ENCODE data around the gene PAK6.

PAK6 gene

DNA sequence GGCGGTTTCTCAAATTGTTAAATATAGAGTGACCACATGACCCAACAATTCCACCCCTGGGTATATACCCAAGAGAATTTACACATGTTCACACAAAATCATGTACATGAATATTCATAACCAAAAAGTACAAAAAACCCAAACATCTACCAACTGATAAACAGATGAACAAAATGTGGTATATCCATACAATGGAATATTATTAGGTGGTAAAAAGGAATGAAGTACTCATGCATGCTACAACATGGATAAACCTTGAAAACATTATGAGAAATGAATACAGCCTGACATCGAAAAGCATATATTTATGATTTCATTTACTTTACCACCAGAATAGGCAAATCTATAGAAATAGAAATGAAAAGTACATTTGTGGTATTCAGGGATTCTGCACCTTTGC lies 61.5 kb downstream of the PAK6 start:
- H3K4me3 ChIP-seq (replicated peaks; ENCODE audit: insufficient read depth, low read length) = no peak overlapping the region
- DNase-seq (ENCODE audit: low read depth in 1 of 2, low spot score in 1 of 2) = no peak
- TF ChIP-seq, protein P1, sequence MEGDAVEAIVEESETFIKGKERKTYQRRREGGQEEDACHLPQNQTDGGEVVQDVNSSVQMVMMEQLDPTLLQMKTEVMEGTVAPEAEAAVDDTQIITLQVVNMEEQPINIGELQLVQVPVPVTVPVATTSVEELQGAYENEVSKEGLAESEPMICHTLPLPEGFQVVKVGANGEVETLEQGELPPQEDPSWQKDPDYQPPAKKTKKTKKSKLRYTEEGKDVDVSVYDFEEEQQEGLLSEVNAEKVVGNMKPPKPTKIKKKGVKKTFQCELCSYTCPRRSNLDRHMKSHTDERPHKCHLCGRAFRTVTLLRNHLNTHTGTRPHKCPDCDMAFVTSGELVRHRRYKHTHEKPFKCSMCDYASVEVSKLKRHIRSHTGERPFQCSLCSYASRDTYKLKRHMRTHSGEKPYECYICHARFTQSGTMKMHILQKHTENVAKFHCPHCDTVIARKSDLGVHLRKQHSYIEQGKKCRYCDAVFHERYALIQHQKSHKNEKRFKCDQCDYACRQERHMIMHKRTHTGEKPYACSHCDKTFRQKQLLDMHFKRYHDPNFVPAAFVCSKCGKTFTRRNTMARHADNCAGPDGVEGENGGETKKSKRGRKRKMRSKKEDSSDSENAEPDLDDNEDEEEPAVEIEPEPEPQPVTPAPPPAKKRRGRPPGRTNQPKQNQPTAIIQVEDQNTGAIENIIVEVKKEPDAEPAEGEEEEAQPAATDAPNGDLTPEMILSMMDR (IDR thresholded peaks at IDR 0.05; ENCODE audit: insufficient read depth, low read length) = no peak
- TF ChIP-seq POLR2AphosphoS5 (IDR thresholded peaks at IDR 0.05; ENCODE audit: low read depth) = no peak
- TF ChIP-seq GABPA (IDR thresholded peaks at IDR 0.05; ENCODE audit: low read depth) = no peak
- TF ChIP-seq SPI1 (IDR thresholded peaks at IDR 0.05; ENCODE audit: borderline replicate concordance, low read depth) = no peak
- TF ChIP-seq, protein P2, sequence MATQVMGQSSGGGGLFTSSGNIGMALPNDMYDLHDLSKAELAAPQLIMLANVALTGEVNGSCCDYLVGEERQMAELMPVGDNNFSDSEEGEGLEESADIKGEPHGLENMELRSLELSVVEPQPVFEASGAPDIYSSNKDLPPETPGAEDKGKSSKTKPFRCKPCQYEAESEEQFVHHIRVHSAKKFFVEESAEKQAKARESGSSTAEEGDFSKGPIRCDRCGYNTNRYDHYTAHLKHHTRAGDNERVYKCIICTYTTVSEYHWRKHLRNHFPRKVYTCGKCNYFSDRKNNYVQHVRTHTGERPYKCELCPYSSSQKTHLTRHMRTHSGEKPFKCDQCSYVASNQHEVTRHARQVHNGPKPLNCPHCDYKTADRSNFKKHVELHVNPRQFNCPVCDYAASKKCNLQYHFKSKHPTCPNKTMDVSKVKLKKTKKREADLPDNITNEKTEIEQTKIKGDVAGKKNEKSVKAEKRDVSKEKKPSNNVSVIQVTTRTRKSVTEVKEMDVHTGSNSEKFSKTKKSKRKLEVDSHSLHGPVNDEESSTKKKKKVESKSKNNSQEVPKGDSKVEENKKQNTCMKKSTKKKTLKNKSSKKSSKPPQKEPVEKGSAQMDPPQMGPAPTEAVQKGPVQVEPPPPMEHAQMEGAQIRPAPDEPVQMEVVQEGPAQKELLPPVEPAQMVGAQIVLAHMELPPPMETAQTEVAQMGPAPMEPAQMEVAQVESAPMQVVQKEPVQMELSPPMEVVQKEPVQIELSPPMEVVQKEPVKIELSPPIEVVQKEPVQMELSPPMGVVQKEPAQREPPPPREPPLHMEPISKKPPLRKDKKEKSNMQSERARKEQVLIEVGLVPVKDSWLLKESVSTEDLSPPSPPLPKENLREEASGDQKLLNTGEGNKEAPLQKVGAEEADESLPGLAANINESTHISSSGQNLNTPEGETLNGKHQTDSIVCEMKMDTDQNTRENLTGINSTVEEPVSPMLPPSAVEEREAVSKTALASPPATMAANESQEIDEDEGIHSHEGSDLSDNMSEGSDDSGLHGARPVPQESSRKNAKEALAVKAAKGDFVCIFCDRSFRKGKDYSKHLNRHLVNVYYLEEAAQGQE (IDR thresholded peaks at IDR 0.05; ENCODE audit: insufficient replicate concordance, low read depth) = no peak
- no peak overlapping the region for H3K27ac ChIP-seq (replicated peaks)
- H3K27me3 ChIP-seq (ENCODE audit: insufficient read depth, poor library complexity, severe bottlenecking) = no peaks in the 10 kb centered on the region

DNA sequence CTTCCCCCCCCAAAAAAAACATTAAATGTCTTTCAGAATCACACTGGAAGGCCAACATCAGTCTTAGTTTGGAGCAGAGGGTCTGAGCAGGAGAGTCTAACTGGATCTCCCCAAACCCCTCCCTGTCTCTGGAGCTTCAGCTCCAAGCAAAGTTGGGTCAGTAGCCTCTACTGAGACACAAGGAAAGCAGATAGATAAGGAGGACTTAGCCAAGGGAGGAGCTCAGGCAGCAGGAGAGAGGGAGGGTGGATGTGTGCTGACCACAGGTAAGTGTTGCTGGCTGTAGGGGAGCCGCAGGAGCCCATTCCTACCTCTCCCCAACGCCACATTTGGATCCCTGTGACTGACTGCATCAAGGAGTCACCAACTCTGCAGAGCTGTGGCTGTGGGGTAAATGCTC lies 61.9 kb downstream of the PAK6 start:
- H3K27ac ChIP-seq (replicated peaks) = no peak overlapping the region
- TF ChIP-seq SPI1 (IDR thresholded peaks at IDR 0.05; ENCODE audit: borderline replicate concordance, low read depth) = no peak
- TF ChIP-seq, protein P2 (IDR thresholded peaks at IDR 0.05; ENCODE audit: insufficient replicate concordance, low read depth) = no peak
- TF ChIP-seq GABPA (IDR thresholded peaks at IDR 0.05; ENCODE audit: low read depth) = no peak
- no peak overlapping the region for H3K4me3 ChIP-seq (replicated peaks; ENCODE audit: insufficient read depth, low read length)
- H3K27me3 ChIP-seq (ENCODE audit: insufficient read depth, poor library complexity, severe bottlenecking) = no peaks in the 10 kb centered on the region
- DNase-seq (ENCODE audit: low read depth in 1 of 2, low spot score in 1 of 2) = no peak

DNA sequence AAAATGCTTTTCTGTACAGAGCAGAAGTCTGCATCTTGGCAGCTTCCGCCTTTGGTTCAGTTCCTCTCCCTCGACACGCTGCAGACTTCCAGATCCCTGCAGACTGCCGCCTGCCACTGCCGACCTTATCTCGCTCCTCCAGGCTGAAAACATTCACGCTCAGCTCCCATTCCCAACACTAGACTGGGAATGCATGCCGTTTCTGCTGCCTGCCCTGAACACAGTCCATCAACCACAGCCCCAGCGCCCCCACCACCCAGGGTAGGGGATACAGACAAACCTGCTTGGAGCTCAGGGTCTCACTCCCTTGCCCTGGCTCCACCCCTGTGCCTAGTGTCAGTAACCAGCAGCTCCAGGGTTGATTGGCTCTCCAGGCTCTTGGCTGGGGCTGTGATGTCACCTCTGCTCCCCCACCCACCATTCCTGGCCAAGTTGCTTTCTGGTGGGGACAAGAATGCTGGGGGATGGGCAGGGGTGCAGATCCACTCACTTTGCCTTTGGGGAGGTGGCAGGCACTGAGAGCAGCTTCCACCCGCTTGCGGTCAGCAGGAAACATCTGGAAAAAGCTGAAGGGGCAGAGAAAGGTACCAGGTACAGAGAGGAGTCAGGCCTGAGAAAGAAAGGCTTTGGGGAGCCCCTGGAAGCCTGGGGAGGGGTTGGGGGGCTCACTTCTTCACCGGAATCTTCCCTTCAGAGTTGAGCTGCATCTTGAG lies 62.8 kb downstream of the PAK6 start:
- H3K4me3 ChIP-seq (replicated peaks; ENCODE audit: insufficient read depth, low read length) = no peak overlapping the region
- peak in 1 of 2 experiments; percentile 53 for DNase-seq (ENCODE audit: low read depth in 1 of 2, low spot score in 1 of 2)
- H3K27me3 ChIP-seq (ENCODE audit: insufficient read depth, poor library complexity, severe bottlenecking) = no peaks in the 10 kb centered on the region
- H3K27ac ChIP-seq (replicated peaks) = peak overlapping the region; percentile 33; the same call in 1 of the 2 replicates
- TF ChIP-seq GABPA (IDR thresholded peaks at IDR 0.05; ENCODE audit: low read depth) (no peak), POLR2AphosphoS5 (IDR thresholded peaks at IDR 0.05; ENCODE audit: low read depth) (0 out of 2 replicates have a peak, but pooled peaks have one; percentile 15), SPI1 (IDR thresholded peaks at IDR 0.05; ENCODE audit: borderline replicate concordance, low read depth) (peak; percentile 81)
- TF ChIP-seq, protein P1 (IDR thresholded peaks at IDR 0.05; ENCODE audit: insufficient read depth, low read length) = no peak
- TF ChIP-seq, protein P2 (IDR thresholded peaks at IDR 0.05; ENCODE audit: insufficient replicate concordance, low read depth) = no peak

All from HL-60 (cell line).